GM06990 (cell line): ENCODE data around the gene C10orf105.

Experiments
- DNase-seq: peaks from one replicate; pipeline ENCODE4 v3.0.0-alpha.2; 2011; ENCODE audit not compliant: insufficient read length; ENCODE audit errors: extremely low read depth
- H3K27me3 ChIP-seq: replicated peaks from 2 replicates; pipeline ENCODE4 v1.6.0; 2011; ENCODE audit warnings: low read length; ENCODE audit not compliant: control insufficient read depth, insufficient read depth
- H3K36me3 ChIP-seq: 2 replicates; pipeline ENCODE4 v1.5.1; 2011; ENCODE audit warnings: low read length; ENCODE audit not compliant: control insufficient read depth, insufficient read depth
- H3K4me3 ChIP-seq: replicated peaks from 2 replicates; pipeline ENCODE4 v1.5.1; 2011; ENCODE audit warnings: low read depth, mild to moderate bottlenecking, control low read depth, low read length
- CTCF ChIP-seq: IDR thresholded peaks from 2 replicates; pipeline ENCODE4 v1.5.1; 2011; ENCODE audit warnings: low read length, control low read depth, mild to moderate bottlenecking, inconsistent platforms; ENCODE audit not compliant: insufficient read depth, poor library complexity, severe bottlenecking

C10orf105 gene

GRCh38 chr10:71748671-71749191 lies 29.2 kb upstream of the C10orf105 start:
- peak; percentile 14 for TF ChIP-seq CTCF
- no peaks in the 10 kb centered on the region for H3K27me3 ChIP-seq
- H3K36me3 ChIP-seq, result peaks cover 3% of the 10 kb centered on the region; the same call in 1 of the 2 replicates
- peak; percentile 65 for DNase-seq
- H3K4me3 ChIP-seq, result no peak overlapping the region

- peak; percentile 68 for DNase-seq
These were observed 28.3 kb upstream of the C10orf105 start for GRCh38 chr10:71747551-71748523.

GRCh38 chr10:71747039-71747531 lies 27.5 kb upstream of the C10orf105 start:
- no peak for TF ChIP-seq CTCF
- Histone ChIP-seq H3K4me3 (no peak overlapping the region), H3K36me3 (0 out of 2 replicates have a peak, but pooled peaks cover 1% of the 10 kb centered on the region), H3K27me3 (no peaks in the 10 kb centered on the region)
- no peak for DNase-seq

More at GRCh38 chr10:71747551-71748523, 28.3 kb upstream of the C10orf105 start:
- TF ChIP-seq CTCF, result no peak
- Histone ChIP-seq H3K4me3 (no peak overlapping the region), H3K36me3 (peaks cover 2% of the 10 kb centered on the region; the same call in 1 of the 2 replicates), H3K27me3 (no peaks in the 10 kb centered on the region)

- no peak for TF ChIP-seq CTCF
- no peak overlapping the region for H3K4me3 ChIP-seq
- no peaks in the 10 kb centered on the region for H3K27me3 ChIP-seq
- 0 out of 2 replicates have a peak, but pooled peaks cover 1% of the 10 kb centered on the region for H3K36me3 ChIP-seq
- no peak for DNase-seq
These were observed 26.9 kb upstream of the C10orf105 start for GRCh38 chr10:71746344-71747037.

- TF ChIP-seq CTCF, result no peak
- 0 out of 2 replicates have a peak, but pooled peaks cover 1% of the 10 kb centered on the region for H3K36me3 ChIP-seq
- no peak for DNase-seq
- no peak overlapping the region for H3K4me3 ChIP-seq
- H3K27me3 ChIP-seq, result no peaks in the 10 kb centered on the region
These were observed 26.2 kb upstream of the C10orf105 start for GRCh38 chr10:71745664-71746250.
